WTC11 (cell line): ENCODE data around the gene ZMIZ2.

ENCODE experiments used
- CBFB ChIP-seq: sonication (generic); formaldehyde crosslinking; IDR thresholded peaks from 2 replicates; pipeline ENCODE4 v1.8.1; 2022; ENCODE audit warnings: mild to moderate bottlenecking, low read depth, missing genetic modification reagents
- E2F1 ChIP-seq: sonication (generic); formaldehyde crosslinking; IDR thresholded peaks from 2 replicates; pipeline ENCODE4 v1.8.0; 2022; ENCODE audit warnings: mild to moderate bottlenecking, missing genetic modification reagents
- HMGA2 ChIP-seq: fragments of 250-450 bp; sonication (Bioruptor Pico); IDR thresholded peaks from 2 replicates; pipeline ENCODE4 v1.4.0; 2021; ENCODE audit warnings: mild to moderate bottlenecking, moderate library complexity
- JUN ChIP-seq: sonication (generic); formaldehyde crosslinking; IDR thresholded peaks from 2 replicates; pipeline ENCODE4 v1.8.0; 2023; ENCODE audit warnings: mild to moderate bottlenecking, missing genetic modification reagents
- NR1H2 ChIP-seq: sonication (generic); formaldehyde crosslinking; IDR thresholded peaks from 2 replicates; pipeline ENCODE4 v1.9.0; 2021; ENCODE audit warnings: mild to moderate bottlenecking, moderate library complexity, missing genetic modification reagents
- ZNF232 ChIP-seq: sonication (generic); formaldehyde crosslinking; IDR thresholded peaks from 2 replicates; pipeline ENCODE4 v1.8.0; 2022; ENCODE audit warnings: mild to moderate bottlenecking, missing genetic modification reagents
- TF ChIP-seq, protein P1 (sequence below): sonication (generic); formaldehyde crosslinking; IDR thresholded peaks from 2 replicates; pipeline ENCODE4 v1.8.1; 2022; ENCODE audit warnings: mild to moderate bottlenecking, missing genetic modification reagents, moderate library complexity, borderline replicate concordance
- TF ChIP-seq, protein P2 (sequence below): sonication (generic); formaldehyde crosslinking; IDR thresholded peaks from 2 replicates; pipeline ENCODE4 v1.8.0; 2022; ENCODE audit warnings: mild to moderate bottlenecking, missing genetic modification reagents
- TF ChIP-seq, protein P3 (sequence below): fragments of 200-600 bp; IDR thresholded peaks from 2 replicates; pipeline ENCODE4 v1.8.0; 2022; ENCODE audit warnings: antibody characterized with exemption
- TF ChIP-seq, protein P4 (sequence below): sonication (generic); formaldehyde crosslinking; IDR thresholded peaks from 2 replicates; pipeline ENCODE4 v1.8.0; 2023; ENCODE audit warnings: missing genetic modification reagents, mild to moderate bottlenecking, borderline replicate concordance

DNA sequence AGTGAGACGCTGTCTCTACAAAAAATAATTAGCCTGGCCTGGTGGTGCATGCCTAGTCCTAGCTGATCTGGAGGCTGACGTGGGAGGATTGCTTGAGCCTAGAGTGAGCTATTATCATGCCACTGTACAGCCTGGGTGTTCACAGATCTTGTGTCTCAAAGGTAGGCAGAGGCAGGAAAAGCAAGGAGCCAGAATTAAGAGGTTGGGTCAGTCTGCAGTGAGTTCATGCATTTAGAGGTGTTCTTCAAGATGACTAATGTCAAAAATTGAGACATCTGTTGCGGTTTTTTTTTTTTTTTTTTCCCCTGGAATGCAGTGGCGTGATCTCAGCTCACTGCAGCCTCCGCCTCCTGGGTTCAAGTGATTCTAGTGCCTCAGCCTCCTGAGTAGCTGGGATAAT, 53.2 kb downstream of the ZMIZ2 start:
- TF ChIP-seq JUN (CRISPR knock-in tag) (no peak), NR1H2 (CRISPR knock-in tag) (no peak), E2F1 (CRISPR knock-in tag) (no peak), ZNF232 (no peak), CBFB (no peak), HMGA2 (CRISPR knock-in tag) (no peak)
- TF ChIP-seq, protein P1, sequence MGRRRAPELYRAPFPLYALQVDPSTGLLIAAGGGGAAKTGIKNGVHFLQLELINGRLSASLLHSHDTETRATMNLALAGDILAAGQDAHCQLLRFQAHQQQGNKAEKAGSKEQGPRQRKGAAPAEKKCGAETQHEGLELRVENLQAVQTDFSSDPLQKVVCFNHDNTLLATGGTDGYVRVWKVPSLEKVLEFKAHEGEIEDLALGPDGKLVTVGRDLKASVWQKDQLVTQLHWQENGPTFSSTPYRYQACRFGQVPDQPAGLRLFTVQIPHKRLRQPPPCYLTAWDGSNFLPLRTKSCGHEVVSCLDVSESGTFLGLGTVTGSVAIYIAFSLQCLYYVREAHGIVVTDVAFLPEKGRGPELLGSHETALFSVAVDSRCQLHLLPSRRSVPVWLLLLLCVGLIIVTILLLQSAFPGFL (CRISPR knock-in tag): no peak
- TF ChIP-seq, protein P2, sequence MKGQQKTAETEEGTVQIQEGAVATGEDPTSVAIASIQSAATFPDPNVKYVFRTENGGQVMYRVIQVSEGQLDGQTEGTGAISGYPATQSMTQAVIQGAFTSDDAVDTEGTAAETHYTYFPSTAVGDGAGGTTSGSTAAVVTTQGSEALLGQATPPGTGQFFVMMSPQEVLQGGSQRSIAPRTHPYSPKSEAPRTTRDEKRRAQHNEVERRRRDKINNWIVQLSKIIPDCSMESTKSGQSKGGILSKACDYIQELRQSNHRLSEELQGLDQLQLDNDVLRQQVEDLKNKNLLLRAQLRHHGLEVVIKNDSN: no peak
- TF ChIP-seq, protein P3, sequence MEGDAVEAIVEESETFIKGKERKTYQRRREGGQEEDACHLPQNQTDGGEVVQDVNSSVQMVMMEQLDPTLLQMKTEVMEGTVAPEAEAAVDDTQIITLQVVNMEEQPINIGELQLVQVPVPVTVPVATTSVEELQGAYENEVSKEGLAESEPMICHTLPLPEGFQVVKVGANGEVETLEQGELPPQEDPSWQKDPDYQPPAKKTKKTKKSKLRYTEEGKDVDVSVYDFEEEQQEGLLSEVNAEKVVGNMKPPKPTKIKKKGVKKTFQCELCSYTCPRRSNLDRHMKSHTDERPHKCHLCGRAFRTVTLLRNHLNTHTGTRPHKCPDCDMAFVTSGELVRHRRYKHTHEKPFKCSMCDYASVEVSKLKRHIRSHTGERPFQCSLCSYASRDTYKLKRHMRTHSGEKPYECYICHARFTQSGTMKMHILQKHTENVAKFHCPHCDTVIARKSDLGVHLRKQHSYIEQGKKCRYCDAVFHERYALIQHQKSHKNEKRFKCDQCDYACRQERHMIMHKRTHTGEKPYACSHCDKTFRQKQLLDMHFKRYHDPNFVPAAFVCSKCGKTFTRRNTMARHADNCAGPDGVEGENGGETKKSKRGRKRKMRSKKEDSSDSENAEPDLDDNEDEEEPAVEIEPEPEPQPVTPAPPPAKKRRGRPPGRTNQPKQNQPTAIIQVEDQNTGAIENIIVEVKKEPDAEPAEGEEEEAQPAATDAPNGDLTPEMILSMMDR: no peak
- TF ChIP-seq, protein P4, sequence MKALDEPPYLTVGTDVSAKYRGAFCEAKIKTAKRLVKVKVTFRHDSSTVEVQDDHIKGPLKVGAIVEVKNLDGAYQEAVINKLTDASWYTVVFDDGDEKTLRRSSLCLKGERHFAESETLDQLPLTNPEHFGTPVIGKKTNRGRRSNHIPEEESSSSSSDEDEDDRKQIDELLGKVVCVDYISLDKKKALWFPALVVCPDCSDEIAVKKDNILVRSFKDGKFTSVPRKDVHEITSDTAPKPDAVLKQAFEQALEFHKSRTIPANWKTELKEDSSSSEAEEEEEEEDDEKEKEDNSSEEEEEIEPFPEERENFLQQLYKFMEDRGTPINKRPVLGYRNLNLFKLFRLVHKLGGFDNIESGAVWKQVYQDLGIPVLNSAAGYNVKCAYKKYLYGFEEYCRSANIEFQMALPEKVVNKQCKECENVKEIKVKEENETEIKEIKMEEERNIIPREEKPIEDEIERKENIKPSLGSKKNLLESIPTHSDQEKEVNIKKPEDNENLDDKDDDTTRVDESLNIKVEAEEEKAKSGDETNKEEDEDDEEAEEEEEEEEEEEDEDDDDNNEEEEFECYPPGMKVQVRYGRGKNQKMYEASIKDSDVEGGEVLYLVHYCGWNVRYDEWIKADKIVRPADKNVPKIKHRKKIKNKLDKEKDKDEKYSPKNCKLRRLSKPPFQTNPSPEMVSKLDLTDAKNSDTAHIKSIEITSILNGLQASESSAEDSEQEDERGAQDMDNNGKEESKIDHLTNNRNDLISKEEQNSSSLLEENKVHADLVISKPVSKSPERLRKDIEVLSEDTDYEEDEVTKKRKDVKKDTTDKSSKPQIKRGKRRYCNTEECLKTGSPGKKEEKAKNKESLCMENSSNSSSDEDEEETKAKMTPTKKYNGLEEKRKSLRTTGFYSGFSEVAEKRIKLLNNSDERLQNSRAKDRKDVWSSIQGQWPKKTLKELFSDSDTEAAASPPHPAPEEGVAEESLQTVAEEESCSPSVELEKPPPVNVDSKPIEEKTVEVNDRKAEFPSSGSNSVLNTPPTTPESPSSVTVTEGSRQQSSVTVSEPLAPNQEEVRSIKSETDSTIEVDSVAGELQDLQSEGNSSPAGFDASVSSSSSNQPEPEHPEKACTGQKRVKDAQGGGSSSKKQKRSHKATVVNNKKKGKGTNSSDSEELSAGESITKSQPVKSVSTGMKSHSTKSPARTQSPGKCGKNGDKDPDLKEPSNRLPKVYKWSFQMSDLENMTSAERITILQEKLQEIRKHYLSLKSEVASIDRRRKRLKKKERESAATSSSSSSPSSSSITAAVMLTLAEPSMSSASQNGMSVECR (CRISPR knock-in tag): no peak
